GM18907 (cell line): Measurements from ENCODE around the gene CYSRT1.
"Not testable (repeated sequence)": the region's sequence is repeated elsewhere in the genome, so short reads cannot be mapped to it uniquely, and the experiment has no call there.

Source experiments
- ATAC-seq: cut with Tn5 transposase; IDR thresholded peaks from one replicate; pipeline ENCODE4 v1.9.1; 2021; ENCODE audit warnings: mild to moderate bottlenecking, moderate library complexity; ENCODE audit not compliant: unreplicated experiment

Gene CYSRT1

DNA sequence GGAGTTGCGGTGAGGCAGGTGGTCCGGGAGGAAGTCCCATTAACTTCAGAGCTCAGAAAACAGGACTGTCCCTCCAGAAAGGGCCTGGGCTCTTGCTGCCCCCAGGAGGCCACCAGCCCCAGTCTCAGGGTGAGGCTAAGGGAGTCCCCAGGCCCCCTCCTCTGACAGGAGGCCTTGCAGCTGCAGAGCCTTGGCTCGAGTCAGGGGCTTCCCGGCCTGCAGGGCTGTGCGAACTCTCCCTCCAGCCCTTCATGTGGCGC lies 22.9 kb downstream of the CYSRT1 start:
- ATAC-seq = no peak

DNA sequence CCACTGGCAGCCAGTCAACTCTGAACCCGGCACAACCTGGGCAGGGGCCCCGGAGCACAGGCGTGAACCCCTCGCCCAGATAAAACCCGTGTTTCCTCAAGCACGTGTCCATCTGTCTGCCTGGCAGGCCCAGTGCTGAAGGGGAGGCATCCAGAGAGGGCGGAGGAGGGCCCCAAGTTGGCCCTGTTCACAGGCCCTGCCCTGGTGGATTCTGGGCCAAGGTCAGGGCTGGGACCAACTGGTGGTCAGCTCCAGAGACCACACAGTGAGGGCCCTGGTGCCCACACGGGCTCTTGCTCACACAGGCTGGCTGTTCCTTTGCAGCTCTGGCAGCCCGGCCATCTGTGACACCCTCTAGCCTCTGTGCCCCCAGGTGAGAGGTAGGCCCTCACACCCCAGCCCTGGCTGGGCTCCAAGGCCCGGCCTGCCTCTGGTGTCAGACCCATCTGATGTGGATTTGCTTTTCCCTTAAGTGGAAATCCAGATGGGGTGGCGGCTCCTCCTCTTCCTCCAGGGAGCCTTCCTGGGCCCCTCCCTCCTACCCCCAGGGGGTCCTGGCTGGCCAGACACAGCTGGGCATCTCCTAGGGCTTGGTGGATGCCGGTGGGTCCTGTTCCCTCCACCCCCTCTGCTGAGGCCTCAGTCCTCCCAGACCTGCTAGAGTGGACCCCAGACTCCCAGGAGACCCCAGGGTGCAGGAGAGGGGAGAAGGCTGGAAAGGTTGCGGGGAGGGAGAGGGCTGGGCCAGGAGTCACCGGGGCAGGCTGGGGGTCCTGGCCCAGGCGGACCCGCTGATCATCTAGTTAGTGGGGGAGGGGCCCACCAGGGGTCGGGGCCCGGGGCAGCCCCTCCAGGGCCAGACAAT lies 25.6 kb downstream of the CYSRT1 start:
- ATAC-seq = no peak

DNA sequence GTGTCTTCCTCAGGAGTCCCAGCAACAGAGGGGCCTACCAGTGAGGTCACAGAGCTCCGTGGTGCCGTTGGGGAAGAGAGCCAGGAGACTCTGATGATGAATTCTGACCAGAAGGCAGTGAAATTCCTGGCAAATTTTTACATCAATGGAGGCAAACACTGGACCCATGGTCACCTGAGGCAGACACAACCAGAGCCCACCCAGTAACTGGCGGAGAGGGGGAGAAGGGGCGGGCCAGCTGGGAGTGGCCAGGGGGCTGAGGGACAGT lies 26.2 kb downstream of the CYSRT1 start, which contains the start of gene STPG3:
STPG3 (plus strand) TSS at position 93 of the 268 bp plus-strand sequence; CDS start at position 94, 1 bp downstream.
- ATAC-seq = no peak

DNA sequence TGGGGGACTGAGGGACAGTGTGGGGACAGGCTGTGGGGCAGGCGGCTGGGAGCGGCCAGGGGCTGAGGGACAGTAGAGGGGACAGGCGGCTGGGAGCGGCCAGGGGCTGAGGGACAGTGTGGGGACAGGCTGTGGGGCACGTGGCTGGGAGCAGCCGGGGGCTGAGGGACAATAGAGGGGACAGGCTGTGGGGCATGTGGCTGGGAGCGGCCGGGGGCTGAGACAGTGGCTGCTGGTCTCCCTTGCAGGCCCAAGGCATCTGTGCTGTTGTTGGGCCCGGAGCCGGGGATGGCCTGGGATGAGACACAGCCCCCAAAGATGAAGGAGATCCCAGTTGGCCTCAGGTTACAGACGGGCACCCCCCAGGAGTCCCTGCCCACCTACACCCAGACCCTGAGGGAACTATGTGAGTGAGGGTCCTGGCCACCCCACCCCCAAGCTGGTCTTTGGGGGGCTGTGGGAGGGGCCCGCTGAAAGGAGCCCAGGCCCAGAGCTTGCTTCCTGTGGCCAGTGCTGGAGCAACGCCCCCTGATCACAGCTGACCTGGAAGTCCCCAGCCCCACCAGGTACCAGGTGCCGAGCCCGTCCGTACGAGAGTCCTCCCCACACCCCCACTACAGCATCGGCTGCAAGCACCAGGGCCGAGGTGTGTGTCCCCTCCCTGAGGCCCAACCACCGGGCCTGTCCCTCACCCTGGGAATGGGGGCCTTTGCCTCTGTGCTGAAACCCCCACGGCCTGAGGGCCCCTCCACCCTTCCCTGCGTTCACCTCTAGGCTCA lies 26.7 kb downstream of the CYSRT1 start:
- no peak for ATAC-seq

DNA sequence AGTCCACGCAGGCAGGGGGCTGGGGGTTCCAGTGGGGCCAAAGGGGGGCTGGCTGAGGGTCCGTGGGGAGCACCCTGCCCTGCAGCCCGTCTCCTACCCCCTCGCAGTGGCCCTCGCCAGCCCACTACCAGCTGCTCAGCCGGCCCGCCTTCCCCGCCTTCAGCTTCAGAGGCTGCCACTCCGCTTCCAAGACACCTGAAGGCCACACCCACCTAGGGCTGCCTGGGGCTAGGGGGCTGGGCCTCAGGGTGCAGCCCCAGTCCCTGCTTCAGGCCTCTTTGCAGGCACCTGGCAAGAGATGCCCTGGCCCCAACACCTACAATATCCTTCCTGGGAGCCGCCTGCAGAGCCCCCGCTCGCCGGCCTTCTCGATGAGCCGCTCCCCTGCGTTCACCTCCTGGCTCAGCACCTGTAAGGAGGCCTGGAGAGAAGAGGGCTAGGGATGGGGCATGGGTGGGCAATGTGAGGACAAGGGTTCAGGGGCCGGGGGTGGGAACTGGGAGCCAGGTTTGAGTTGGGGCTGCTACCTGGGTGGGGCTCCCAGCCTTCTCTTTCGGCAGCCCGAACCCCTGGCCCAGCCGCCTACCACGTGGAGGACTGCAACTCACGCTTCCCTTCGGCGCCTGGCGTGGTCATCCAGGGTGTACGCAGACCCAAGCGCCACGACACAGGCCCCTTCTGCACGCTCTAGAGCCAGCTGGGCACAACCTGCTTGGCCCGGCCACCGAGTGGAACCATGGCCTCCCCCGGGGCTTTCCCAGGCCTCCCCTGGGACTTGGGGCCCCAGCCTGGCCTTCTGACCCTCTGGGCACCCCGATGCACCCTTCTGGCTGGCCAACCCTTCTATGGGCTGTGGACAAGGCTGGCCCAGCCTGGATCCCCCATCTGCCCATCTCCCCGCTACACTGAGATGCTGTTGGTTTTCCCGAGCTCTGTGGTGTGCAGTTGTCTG lies 27.9 kb downstream of the CYSRT1 start:
- no peak for ATAC-seq

DNA sequence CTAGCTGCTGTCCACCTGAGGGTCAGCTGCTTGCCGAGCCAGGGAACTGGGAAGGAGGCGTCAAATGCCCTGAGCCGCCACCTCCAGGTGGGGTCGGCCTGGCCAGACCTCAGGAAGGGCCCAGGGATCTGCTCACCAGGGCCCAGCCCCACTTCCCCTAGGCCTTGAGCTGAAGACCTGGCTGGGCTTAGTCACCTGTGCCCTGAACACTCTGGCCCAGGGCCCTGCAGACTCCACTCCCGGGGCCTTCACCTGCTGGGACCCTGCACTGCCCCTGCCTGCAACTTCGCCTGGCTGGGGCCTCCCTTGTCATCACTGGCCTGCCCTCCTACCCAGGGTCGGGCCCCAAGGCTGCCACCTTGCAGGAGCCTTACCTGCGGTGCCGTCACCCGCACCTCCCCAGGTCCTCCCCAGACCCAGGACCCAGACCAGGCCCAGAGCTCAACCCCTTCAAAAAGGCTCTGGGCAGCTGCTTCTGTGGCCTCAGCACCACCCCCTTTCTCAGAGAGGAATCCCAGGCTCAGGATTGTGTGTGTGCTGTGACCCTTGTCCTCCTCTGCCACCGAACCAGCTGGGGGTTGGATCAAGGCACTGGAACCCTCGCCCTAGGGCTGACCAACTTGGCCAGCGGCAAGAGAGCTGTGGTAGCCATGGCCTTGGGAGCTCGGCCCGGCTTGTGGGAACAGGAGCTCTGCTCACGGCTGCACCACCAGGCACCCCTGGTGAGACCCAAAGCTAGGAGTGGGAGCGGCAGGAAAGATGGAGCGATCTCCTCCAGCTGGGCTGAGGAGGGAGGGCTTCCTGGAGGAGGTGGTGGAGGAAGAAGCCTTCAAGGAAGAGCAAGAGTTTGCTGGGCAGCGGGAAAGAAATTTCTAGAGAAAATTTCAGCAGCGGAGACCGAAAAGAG lies 29.0 kb downstream of the CYSRT1 start:
- no peak for ATAC-seq

DNA sequence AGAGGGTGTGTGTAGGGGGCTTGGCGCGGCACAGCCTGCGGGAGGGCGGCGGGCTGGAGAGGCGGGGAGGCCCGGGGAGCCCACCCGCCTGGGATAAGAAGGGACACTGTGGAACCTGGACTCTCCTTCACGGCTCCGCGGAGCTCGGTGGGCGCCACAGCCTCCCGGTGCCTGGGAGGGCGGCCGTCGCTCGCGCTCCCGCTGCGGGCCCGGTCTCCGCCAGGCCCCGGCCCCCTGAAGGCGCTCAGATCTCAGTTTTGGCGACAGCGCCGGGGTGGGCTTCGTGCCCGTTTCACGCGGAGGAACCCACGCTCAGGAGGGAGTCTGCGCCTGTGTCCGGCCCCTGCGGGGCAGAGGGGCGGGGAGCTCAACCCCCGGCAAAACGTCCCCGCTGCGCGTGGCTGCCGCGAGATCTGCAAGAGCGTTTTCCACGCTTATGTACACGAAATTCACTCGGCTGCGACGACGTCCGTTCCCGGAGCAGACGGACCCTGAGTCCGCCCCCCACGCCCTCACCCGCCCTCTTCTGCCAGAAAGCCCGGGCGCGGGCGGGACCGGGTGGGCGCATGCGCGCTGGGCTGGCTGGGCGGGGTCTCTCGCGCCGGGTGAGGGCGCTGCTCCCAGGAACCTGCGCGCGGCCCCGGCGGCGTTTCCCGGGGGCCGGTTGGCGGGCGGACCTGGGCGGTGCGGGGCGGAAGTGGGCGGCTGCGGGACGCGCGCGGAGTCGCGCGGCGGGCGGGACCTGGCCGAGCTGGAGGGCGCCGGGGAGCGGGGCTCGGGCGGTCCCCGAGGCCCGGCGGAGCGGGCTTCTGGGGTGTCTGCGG lies 29.9 kb downstream of the CYSRT1 start, which contains the start of gene NELFB:
NELFB (plus strand) TSS at position 704 of the 824 bp plus-strand sequence.
- ATAC-seq = peak; percentile 74

DNA sequence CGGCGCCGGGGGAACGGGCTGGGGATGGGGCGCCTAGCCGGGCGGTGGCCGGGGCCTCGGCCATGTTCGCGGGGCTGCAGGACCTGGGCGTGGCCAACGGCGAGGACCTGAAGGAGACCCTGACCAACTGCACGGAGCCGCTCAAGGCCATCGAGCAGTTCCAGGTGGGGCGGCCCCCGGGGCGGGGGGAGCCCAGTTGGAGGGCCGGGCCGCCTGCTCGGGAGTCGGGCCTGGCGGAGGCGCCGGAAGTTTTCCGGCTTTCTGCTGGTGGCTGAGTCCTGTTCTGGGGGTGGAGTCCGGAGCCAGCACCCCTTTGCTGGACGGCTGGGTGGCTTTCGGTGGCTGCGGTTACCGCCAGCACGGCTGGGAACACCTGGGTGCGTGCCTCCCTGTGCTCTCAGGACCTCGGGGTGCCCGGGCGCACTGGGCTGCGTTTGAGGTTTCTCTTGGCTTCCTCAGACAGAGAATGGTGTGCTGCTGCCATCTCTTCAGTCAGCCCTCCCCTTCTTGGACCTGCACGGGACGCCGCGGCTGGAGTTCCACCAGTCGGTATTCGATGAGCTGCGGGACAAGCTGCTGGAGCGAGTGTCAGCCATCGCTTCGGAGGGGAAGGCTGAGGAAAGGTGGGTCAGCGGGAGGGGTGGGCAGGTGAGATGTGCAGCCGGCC lies 30.6 kb downstream of the CYSRT1 start:
- ATAC-seq = peak; percentile 32

DNA sequence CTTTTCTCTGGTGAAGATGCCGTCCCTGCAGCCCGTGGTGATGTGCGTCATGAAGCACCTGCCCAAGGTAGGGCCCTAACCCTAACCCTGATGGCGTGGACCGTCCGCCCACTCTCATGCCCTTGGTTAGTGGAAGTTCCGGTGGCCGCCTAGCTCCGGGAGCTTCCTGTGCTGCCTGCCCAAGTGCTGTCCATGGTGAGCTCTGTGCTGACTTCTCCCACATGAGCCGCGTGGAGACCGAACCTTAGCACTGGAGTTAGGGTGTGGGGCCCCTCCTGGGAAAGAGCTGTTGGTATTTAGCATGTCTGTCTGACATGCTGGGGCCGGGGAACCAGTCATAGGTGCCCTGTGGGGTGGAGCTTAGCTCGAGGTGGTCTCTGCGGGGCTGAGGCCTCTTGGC lies 31.4 kb downstream of the CYSRT1 start:
- ATAC-seq = no peak

DNA sequence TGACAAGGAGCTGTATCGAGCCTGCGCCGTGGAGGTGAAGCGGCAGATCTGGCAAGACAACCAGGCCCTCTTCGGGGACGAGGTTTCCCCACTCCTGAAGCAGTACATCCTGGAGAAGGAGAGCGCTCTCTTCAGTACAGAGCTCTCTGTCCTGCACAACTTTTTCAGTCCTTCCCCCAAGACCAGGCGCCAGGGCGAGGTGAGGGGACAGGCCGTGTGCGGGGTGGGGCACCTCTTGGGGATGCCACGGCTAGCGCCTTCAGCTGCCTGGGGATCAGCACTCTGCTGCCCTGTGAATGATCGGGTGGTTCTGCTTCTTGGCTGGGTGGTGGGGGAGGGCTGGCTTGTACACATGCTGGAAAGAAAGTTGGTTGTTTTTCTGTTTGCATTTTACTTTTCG lies 31.9 kb downstream of the CYSRT1 start:
- ATAC-seq = no peak

DNA sequence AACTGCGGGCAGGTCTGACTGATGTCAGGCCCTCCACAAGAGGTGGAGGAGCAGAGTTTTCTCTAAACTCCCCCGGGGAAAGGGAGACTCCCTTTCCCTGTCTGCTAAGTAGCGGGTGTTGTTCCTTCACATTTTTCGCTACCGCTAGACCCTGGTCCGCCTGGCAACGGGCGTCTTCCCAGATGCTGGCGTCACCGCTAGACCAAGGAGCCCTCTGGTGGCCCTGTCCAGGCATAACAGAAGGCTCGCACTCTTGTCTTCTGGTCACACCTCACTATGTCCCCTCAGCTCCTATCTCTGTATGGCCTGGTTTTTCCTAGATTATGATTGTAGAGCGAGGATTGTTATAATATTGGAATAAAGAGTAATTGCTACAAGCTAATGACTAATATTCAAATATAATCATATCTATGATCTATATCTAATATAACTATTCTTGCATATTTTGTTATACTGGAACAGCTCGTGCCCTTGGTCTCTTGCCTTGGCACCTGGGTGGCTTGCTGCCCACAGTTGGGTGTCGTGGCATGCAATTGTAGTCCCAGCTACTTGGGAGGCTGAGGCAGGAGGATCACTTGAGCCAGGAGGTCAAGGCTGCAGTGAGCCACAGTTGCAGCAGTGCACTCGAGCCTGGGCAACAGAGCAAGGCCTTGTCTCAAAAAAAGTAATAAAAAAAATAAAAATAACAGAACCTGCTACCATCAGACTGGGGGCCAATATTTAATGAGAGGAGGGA lies 37.4 kb downstream of the CYSRT1 start:
- not testable (repeated sequence) for ATAC-seq

DNA sequence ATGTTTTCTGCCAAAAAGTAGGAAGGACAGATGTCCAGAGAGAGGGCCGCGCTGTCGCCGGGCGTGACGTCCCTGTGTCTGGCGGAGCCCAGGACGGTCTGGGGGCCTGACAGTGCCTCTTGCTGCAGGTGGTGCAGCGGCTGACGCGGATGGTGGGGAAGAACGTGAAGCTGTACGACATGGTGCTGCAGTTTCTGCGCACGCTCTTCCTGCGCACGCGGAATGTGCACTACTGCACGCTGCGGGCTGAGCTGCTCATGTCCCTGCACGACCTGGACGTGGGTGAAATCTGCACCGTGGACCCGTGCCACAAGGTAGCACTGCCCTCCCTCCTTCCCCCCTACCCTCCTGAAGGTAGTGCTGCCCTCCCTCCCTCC lies 37.9 kb downstream of the CYSRT1 start:
- ATAC-seq = no peak

DNA sequence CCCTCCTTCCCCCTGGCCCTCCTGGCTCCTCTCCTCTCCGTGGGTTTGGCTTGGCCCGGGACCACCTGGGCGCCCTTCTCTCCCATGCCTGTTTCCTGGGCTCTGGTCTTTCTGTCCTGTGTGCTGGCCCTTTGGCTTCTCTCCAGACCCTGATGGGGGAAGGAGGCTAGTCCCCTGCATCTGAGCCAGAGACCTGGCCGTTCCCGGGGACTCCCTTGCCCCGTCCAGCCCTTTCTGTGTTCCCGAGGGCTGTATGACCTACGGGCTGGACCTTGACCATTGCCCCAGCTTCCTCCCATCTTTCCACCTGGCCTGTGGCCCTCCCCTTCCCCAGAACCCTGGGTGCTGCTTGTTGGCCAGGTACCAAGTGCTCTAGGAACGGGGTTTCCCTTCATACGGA lies 38.5 kb downstream of the CYSRT1 start:
- ATAC-seq = no peak

DNA sequence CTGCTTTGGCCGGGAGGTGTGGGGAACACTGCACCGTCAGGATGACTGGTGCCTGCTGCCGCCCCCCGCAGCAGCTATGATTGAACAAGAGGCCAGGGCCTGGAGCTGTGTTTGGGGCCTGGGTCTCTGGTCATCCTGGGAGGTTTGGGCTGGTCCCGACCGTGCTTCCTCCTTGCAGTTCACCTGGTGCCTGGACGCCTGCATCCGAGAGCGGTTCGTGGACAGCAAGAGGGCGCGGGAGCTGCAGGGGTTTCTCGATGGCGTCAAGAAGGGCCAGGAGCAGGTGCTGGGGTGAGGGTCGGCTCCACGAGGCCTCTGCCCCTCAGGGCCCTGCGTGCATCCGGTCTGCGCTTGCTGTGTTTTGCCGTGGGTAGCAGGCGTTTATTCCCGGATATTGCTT lies 39.1 kb downstream of the CYSRT1 start:
- no peak for ATAC-seq

DNA sequence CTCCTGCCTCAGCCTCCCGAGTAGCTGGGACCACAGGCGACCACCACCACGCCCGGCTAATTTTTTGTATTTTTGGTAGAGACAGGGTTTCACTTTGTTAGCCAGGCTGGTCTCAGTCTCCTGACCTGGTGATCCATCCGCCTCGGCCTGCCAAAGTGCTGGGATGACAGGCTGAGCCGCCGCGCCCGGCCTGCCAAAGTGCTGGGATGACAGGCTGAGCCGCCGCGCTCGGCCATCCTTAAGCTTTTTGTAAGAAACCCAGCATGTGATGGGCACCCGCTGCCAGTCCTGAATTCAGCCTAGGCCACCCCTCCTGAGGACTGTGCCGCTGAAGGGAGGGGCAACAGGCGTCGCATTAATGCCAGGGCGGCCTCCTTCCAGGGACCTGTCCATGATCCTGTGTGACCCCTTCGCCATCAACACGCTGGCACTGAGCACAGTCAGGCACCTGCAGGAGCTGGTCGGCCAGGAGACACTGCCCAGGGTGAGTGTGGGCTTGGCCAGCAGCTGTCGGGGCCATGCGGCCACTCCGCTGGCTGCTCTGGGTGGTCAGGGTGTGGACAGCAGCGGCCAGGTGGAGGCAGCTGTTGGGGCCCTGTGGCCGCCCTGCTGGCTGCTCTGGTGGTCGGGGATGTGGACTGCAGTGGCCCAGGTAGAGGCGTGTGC lies 40.7 kb downstream of the CYSRT1 start:
- no peak for ATAC-seq

DNA sequence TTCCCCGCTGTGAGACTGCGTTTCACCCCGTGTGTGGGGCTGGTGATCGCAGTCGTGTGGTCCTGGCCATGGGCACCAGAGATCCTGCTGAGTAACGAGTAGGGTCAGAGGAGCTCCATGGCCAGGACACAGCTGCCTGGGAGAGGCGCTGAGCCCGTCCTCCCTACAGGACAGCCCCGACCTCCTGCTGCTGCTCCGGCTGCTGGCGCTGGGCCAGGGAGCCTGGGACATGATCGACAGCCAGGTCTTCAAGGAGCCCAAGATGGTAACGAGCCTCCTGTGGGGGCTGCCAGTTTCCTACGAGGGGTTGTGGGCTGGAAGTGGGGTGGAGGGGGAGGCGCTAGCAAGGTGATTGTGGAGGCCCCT lies 41.2 kb downstream of the CYSRT1 start:
- no peak for ATAC-seq

DNA sequence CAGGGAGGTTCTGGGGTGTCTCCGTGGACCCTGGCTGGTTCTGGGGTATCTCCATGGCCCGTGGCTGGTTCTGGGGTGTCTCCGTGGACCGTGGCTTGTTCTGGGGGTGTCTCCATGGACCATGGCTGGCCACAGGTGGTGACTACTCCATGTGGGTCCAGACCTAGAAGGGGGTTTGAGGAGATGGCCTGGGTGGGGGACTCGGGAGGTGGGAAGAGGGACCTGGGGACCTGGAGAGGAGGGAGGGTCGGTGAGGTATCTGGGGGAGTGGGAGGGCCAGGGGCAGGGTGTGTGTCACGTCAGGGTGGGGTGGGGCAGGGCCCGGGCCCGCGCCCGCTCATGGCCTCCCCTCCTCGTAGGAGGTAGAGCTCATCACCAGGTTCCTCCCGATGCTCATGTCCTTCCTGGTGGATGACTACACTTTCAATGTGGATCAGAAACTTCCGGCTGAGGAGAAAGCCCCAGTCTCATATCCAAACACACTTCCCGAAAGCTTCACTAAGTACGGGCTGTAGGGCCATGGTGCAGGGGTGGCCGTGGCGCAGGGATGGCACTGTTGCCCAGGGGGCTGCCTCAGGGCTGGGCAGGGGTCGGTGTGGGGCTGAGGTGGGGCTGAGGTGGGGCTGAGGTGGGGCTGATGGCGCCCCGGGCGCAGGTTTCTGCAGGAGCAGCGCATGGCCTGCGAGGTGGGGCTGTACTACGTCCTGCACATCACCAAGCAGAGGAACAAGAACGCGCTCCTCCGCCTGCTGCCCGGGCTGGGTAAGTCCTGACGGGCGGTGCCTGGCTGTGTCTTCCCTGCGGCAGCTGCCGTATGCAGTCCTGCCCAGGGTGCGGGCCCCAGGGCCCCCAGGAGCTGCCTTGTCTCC lies 41.8 kb downstream of the CYSRT1 start:
- ATAC-seq = no peak
